Neutrophil (primary cell): Measurements from ENCODE around the gene SOBP.

Experiments used
- H3K27ac ChIP-seq: fragments of 200-600 bp; sonication (generic); 2 replicates; pipeline ENCODE4 v1.5.1; 2016; ENCODE audit warnings: mild to moderate bottlenecking, moderate library complexity
- H3K27me3 ChIP-seq: fragments of 200-600 bp; sonication (generic); 2 replicates; pipeline ENCODE4 v1.6.0; 2016; ENCODE audit warnings: mild to moderate bottlenecking
- H3K36me3 ChIP-seq: fragments of 200-600 bp; sonication (generic); 2 replicates; pipeline ENCODE4 v1.5.1; 2017
- H3K4me1 ChIP-seq, 2 experiments: fragments of 200-600 bp in 1 of 2; sonication (generic) in 1 of 2; 1 replicate in 1 of 2; 2 replicates in 1 of 2; pipeline versions ENCODE4 v1.5.1 to v1.6.1; 2013 to 2016; ENCODE audit warnings: low read depth in 1 of 2, low read length in 1 of 2, mild to moderate bottlenecking in 1 of 2, moderate library complexity in 1 of 2; ENCODE audit not compliant: control insufficient read depth in 1 of 2, insufficient read depth in 1 of 2
- H3K4me3 ChIP-seq, 2 experiments: fragments of 200-600 bp in 1 of 2; sonication (generic) in 1 of 2; 1 replicate in 1 of 2; 2 replicates in 1 of 2; pipeline ENCODE4 v1.5.1; 2013 to 2016; ENCODE audit warnings: low read depth in 1 of 2, low read length in 1 of 2, mild to moderate bottlenecking in 1 of 2, moderate library complexity in 1 of 2
- H3K9me3 ChIP-seq: fragments of 200-600 bp; sonication (generic); 2 replicates; pipeline ENCODE4 v1.5.1; 2016
- TF ChIP-seq, protein P1 (sequence below): fragments of 200-600 bp; sonication (generic); IDR thresholded peaks from 2 replicates; pipeline ENCODE4 v1.5.1; 2016; ENCODE audit warnings: antibody characterized with exemption

SOBP gene

DNA sequence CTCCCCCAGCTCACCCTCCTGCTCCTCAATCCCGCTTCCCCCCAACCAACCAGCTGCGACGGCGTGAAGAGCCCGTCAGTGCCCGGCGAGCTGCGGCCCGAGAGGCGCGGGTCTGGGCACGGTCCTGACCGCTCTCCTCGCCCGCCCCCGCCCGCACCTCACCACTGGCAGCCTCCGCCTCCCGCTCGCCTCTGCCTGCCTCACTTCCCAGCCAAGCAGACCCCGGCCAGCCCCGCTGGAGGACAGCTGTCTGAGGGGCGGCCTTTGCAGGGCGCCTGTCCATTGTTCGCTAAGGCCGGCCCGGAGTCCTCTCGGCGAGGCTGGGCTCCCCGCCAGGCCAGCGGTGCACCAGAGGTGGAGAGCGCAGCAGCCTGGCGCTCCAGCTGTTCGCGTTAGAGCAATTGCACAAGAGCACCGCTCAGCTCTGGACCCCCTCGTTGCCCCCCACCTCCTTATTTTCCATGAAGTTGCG is 1.3 kb downstream of the SOBP start:
- TF ChIP-seq, protein P1, sequence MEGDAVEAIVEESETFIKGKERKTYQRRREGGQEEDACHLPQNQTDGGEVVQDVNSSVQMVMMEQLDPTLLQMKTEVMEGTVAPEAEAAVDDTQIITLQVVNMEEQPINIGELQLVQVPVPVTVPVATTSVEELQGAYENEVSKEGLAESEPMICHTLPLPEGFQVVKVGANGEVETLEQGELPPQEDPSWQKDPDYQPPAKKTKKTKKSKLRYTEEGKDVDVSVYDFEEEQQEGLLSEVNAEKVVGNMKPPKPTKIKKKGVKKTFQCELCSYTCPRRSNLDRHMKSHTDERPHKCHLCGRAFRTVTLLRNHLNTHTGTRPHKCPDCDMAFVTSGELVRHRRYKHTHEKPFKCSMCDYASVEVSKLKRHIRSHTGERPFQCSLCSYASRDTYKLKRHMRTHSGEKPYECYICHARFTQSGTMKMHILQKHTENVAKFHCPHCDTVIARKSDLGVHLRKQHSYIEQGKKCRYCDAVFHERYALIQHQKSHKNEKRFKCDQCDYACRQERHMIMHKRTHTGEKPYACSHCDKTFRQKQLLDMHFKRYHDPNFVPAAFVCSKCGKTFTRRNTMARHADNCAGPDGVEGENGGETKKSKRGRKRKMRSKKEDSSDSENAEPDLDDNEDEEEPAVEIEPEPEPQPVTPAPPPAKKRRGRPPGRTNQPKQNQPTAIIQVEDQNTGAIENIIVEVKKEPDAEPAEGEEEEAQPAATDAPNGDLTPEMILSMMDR: no peak
- no peaks in the 10 kb centered on the region for H3K36me3 ChIP-seq
- H3K4me1 ChIP-seq: peaks cover 23 to 37% of the 10 kb centered on the region in 2 experiments
- no peaks in the 10 kb centered on the region for H3K9me3 ChIP-seq
- peak overlapping the region in 1 of 2 experiments; percentile 60 for H3K4me3 ChIP-seq
- H3K27ac ChIP-seq: no peak overlapping the region
- H3K27me3 ChIP-seq: peaks cover 100% of the 10 kb centered on the region

- Histone ChIP-seq H3K27ac (no peak overlapping the region), H3K4me1 (peaks cover 23 to 37% of the 10 kb centered on the region in 2 experiments), H3K36me3 (no peaks in the 10 kb centered on the region), H3K9me3 (no peaks in the 10 kb centered on the region), H3K27me3 (peaks cover 100% of the 10 kb centered on the region), H3K4me3 (no peak overlapping the region)
- TF ChIP-seq, protein P1: no peak
Measured at GRCh38 chr6:107491760-107492660, 2.1 kb downstream of the SOBP start.

DNA sequence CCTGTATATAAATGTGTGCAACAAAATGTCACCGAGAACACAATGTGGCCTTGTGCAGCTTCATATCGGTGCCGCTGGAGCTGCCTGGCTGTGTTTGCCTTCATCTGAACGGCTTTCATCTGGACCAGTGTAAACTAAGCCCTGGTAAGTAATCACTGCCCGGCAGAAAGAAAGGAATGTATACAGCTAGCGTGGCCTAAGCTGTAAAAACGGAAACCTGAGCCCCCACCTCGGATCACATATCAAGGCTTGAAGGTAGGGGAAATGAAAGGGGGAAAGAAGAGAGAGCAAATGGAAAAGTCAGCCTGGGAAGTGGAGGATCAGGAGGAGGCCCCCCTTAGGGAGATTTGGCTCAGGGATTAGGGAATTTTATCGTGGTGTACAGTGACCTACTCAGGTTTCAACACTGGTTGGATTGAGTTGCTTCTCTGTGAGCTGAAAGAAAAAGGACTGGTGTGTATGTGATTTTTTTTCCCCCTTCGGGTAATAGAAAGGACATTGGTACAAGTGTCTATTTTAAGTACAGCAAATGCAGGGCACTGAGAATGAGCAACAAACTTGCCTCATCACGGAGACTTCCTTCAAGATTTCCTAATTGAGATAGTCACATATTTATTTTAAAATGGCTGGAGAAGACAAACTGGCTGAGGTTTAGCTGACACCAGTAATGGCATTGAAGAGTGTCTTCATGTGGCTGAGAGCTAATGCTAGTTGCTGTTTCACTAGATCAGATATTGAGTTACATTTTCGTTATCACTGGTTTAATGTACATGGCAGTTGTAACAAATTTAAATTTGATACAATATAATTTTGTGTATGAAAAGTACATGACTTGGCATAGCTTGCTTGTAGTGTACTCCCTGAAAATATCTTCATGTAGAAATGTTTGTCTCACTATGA is 3.5 kb downstream of the SOBP start:
- no peaks in the 10 kb centered on the region for H3K36me3 ChIP-seq
- no peak overlapping the region for H3K27ac ChIP-seq
- H3K9me3 ChIP-seq: no peaks in the 10 kb centered on the region
- H3K4me1 ChIP-seq: peaks cover 20 to 30% of the 10 kb centered on the region in 2 experiments
- H3K27me3 ChIP-seq: peaks cover 100% of the 10 kb centered on the region
- H3K4me3 ChIP-seq: no peak overlapping the region
- TF ChIP-seq, protein P1: no peak

GRCh38 chr6:107495196-107495643 is 5.3 kb downstream of the SOBP start:
- Histone ChIP-seq H3K9me3 (no peaks in the 10 kb centered on the region), H3K36me3 (no peaks in the 10 kb centered on the region), H3K4me3 (no peak overlapping the region), H3K4me1 (peaks cover 8 to 15% of the 10 kb centered on the region in 2 experiments), H3K27ac (no peak overlapping the region), H3K27me3 (peaks cover 100% of the 10 kb centered on the region)
- TF ChIP-seq, protein P1: no peak

DNA sequence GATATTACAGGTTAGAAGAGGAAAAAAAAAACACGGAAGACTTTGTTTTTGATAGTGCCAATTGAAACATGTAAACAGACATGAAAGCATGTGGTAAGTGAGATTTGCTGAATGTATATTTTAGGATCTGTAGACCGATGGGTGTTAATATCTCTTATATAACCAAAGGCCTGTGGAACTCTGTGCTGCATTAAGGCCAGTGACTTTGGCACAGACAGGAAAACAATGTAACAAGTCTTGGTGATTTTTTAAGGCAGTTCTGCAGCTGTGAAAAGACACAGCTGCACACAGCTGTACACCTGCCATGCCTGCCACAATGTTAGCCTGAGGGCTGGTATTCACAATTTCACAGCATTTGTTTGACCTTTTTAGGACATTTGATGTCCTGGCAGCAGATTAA is 6.1 kb downstream of the SOBP start:
- TF ChIP-seq, protein P1: no peak
- no peak overlapping the region for H3K4me3 ChIP-seq
- H3K4me1 ChIP-seq: peaks cover 1 to 7% of the 10 kb centered on the region in 2 experiments
- H3K36me3 ChIP-seq: no peaks in the 10 kb centered on the region
- no peaks in the 10 kb centered on the region for H3K9me3 ChIP-seq
- H3K27me3 ChIP-seq: peaks cover 93% of the 10 kb centered on the region
- no peak overlapping the region for H3K27ac ChIP-seq
